Tongue (tissue), 2 donors: Measurements from ENCODE around the gene CIBAR2. TPM values are rescaled to one million over a fixed set of nuclear protein-coding genes. Genes with fewer than 3 reads are reported as not detected.
"Not testable (repeated sequence)": the region's sequence is repeated elsewhere in the genome, so short reads cannot be mapped to it uniquely, and the experiment has no call there.

Experiments
- DNase-seq: peaks from one replicate; pipeline ENCODE4 v3.0.0-alpha.2; 2015
- total RNA-seq: library from RNA; depleted of rRNA; stranded (reverse); fragments of >200 nt; gene quantifications from one replicate; pipeline ENCODE4 v1.2.3, GENCODE V29; 2014

The CIBAR2 gene
- total RNA-seq, 1 donor from 2014 or later: not detected

DNA sequence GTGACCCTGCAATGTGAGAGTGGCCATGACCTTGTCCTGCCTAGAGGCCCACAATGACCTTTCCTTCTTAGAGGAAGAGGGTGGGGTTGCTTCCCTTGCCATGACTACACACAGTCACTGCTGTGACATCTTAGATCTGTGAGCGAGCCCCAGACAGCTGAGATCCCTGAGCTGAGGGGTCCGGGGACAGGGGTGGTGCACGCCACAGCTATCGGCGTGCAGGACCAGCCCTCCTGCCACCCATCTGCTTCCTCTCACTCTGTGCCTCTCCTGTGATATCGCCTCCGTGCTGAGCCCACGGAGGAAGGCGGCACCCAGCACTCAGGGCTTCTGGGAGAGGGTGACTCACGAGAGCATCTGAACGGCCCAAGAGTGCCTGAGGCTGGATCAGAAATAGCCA, 49.4 kb downstream of the CIBAR2 start:
- DNase-seq: no peak

DNA sequence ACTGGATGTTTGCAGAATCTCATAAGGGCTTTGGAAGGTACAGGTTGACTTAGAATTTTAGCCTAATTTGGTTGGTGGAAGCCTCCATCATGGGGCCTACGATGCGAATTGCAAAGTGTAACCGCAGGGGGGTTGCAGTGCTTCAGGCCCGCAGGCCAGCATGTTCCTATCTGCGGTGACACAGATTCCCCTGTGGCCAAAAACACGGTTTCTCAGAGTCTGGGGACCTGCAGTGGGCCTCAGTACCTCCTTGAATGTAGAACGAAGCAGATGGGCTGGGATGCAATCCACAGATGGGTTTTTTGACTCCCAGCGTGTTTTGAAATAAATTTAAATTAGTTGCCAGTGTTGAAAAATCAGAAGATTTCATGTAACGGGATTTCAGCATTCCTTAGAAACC, 49.9 kb downstream of the CIBAR2 start:
- no peak for DNase-seq

DNA sequence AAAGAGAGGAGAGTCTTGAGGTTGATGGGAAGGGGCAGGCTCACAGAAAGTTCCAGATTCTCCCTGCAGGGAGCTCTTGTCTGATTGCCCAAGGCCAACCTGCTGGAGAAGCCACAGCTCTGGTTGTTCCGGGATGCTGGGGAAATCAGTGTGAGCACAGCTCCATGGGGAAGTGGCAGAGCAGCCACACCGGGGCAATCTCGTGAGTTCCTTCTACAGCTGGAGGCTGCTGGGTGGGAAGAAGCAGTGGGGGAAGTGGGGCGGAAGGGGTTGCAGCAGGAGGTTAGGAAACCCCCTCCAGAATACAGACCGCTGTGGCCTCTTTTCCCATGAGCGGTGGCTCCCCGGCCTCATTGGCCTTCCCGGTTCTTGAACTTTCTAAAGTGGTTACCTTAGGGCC, 50.7 kb downstream of the CIBAR2 start:
- DNase-seq: no peak

DNA sequence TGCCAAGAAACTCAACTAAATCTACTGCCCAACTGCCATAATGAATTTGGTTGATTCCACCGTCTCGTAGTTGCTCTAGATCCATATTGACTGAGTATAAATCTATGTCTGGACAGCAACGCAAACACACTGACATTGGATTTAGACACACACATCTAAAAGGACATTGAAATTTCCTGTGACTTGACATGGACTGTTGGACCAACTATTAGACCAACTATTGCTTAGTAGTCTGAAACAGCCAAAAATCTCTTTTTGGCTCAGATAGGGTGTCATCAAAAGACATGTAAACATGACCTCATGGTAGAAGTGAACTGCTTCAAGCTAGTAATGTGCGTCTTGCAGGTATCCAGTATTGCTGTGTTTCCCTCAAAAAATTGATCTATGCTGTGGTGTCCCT, 53.4 kb downstream of the CIBAR2 start:
- DNase-seq: no peak

DNA sequence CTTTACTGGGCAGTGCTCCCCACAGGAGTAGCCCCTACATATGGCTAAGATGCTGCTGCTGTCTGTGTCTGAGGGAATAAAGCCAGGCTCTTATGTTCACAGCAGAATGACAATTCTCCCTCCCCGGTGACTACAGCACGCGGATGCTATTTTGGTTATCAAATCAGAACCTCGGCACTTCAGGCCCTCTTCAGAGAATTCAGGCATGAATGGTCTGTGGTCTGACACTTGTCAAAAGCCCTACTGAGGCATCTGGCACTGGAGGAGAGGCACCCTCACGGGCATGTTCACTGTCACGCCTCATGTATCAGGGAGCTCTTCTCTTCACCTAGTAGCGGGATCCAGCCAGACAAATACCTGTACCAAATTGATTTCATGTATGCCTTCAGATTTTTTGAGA, 54.3 kb downstream of the CIBAR2 start:
- DNase-seq: peak; percentile 29

DNA sequence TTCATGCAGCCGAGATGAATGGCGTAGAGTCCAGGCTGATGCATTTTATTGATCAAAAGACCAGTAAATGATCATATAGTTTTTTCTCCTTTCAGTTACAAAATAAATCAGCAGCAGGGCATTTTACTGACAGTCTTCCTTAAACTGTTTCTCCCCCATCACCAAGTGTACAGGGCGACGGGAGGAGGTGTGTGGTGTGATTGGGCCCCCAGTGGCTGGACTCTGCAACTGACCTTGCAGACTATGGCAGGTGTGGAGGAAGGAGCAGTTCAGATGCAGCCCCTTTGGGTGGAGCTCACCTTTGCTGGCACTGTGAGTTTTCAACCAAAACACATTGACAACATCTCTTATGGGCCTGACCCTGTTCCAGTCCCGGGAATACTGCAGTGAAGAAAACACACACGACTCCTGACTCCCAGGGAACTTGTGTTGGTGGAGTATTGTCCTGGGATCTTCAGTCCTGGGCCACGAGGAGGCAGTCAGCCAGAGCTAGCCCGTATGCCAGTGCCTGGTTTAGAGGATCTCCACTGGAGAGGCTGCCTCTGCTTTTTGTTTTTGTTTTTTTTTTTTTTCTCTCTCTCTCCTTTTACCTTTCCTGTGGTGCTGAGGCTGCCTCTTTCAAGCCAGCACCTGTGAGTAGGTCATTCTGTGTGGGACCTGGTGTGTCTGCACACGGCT, 54.9 kb downstream of the CIBAR2 start:
- DNase-seq: no peak

DNA sequence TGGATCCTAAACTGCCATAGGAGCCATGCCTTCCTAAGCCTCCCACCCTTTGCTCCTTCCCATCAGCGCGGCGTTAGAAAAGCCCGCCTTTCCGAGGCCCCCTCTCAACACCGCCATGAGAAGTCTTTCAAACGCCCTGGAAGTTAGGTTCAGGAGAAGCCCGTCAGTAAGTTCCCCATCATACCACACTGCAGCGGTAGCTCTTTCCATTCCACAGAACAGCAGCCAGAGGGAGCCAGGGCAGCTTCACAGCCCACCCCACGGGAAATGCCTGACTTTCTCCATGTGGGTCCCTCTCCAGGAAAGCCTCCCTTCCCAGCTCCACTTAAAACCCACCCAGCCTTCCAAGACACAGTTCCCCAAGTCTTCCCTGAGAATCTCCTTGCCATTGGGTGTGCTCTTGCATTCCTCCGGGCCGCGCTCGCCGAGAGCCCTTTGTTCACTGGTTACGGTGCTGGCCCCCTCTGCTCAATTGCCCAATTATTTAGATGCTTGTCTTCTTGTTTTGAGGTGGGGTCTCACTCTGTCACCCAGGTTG, 56.0 kb downstream of the CIBAR2 start:
- no peak for DNase-seq

DNA sequence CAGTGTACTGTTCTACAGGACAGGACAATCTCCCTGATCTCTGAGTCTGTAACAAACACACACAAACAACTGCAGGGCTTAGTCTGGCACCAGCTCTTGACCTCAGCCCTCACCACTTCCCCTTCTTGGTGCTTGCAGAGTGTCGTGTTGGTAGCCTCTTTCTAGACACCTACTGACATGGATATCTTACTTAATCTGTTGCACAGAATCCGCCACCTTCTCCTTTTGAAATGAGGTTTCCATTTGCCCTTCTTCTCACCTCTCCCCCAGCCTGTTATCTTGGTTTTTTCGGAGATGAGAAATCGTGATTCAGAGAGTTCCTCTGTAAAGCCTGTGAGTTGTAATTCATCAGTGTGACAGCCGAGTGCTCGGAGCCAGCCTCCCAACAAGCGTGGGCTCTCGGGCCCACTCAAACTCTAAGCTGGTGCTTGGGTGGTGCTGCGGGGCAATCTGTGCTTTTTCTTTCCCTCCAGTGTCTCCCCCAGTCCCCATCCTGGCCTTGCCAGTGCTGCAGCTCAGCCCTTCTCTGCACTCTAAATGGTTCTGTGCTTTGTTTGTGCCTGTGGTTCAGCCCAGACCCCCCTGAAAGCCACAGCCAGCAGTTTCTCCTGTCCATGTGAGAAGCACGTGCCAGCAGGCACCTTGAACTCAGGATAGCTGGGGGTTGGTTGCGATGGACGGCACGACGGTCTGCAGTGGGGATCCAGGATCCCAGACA, 56.6 kb downstream of the CIBAR2 start:
- DNase-seq: peak; percentile 44

DNA sequence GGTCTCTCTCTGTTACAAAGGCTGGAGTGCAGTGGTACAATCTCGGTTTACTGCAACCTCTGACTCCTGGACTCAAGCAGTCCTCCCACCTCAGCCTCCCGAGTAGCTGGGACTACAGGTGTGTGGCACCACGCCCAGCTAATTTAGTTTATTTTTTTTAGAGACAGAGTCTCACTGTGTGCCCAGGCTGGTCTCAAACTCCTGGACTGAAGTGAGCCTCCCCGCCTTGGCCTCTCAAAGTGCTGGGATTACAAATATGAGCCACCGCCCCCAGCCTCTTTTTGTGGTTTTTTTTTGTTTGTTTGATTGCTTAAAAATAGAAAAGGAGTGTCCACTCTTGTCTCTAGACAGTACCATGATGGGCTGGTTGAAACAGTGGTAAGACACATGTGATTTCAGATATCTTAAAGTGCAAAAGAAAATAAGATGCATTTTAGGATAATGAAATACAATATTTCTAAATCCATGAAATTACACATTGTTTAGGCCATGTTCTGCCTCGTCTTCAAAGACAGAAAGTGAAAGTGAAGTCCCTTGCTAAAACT, 57.3 kb downstream of the CIBAR2 start:
- no peak for DNase-seq

DNA sequence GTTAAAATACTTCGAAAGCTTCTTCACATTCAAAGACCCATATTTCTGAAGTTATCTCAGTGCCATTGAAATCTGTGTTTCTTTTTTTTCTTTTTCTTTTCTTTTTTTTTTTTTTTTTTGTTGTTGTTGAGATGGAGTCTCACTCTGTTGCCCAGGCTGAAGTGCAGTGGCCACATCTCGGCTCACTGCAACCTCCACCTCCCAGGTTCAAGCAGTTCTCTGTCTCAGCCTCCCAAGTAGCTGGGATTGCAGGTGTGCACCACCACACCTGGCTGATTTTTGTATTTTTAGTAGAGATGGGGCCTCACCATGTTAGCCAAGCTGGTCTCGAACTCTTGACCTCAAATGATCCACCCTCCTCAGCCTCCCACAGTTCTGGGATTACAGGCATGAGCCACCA, 58.0 kb downstream of the CIBAR2 start:
- DNase-seq: not testable (repeated sequence)

DNA sequence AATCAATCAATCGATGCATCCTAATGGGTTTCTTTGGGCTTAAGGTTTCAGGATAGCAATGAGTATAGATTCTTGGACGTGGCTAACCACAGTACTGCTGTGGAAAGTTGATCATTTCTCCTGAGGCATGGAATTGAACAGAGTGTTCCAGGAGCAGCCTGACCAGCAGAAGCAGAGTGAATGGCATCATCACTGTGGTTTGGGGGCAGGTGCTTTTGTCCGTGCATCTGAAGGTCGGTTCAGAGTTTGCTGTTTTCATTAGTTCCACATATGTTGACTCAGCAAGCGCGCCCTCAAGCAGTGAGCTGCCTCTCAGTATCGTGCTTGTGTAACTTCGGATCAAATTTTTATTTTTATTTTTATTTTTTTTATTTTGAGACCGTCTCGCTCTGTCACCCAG, 59.7 kb downstream of the CIBAR2 start:
- DNase-seq: no peak

DNA sequence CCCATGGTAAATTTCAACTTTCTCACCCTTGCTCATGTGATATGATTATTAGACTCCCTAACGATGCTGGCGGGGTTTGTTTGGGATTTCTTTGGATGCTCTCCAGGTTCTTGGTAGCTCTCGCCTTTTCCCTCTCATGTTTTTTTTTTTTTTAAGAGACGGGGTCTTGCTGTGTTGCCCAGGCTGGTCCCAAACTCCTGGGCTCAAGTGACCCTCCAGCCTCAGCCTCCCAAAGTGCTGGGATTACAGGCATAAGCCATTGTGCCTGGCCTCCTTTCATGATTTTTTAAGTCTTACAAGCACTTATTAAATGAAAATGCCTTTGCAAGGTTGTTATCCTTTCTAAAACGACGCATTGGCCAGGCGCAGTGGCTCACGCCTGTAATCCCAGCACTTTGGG, 60.6 kb downstream of the CIBAR2 start:
- DNase-seq: no peak

DNA sequence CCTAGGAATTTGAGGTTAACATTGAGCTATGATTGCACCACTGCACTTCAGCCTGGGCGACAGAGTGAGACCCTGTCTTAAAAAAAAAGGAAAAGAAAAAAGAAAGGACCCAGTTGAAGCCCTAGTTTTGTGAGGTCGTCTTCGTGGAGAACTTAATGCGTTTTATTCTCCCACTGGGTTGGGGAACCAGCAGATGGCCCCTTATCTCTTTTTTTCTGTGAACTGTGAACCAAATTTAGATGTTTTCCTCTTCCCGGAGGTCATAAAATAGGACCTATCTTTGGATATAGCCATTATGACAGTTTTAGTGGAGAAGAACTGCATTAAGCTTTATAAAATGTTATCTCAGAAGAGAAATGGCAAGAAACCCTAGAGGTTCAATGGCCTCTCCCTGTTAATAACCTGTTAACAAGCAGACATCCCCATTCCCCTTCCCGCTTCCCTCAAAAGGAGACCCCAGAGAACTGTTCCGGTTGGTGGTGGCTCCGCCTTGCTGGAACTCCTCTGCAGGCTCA, 61.1 kb downstream of the CIBAR2 start:
- DNase-seq: no peak

DNA sequence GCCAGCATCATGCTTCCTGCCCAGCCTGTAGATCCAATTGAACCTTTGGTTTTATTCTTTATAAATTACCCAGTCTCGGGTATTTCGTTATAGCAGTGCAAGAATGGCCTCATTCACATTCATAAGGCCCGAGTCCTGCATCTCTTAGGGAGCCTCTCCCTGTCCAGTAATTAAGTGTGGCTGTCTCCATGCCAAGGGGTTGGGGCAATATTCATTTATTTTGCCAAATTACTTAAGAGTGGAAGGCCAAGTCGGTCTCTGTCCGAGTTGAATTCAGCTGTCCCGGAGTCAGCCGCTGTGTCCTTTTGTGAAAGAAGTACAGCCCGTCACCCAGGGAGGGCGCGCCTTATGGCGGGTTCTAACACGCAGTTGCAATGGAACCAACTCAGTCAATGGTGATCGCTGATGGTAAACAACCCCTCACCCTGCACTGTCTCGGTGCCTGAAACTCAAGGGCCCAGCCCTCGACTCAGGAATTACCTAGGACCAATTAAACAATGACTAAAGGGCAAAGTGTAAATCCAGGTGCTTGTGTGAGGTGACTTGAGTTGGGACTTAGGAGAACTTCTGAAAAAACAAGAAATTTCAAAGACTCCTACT, 62.5 kb downstream of the CIBAR2 start:
- DNase-seq: no peak

DNA sequence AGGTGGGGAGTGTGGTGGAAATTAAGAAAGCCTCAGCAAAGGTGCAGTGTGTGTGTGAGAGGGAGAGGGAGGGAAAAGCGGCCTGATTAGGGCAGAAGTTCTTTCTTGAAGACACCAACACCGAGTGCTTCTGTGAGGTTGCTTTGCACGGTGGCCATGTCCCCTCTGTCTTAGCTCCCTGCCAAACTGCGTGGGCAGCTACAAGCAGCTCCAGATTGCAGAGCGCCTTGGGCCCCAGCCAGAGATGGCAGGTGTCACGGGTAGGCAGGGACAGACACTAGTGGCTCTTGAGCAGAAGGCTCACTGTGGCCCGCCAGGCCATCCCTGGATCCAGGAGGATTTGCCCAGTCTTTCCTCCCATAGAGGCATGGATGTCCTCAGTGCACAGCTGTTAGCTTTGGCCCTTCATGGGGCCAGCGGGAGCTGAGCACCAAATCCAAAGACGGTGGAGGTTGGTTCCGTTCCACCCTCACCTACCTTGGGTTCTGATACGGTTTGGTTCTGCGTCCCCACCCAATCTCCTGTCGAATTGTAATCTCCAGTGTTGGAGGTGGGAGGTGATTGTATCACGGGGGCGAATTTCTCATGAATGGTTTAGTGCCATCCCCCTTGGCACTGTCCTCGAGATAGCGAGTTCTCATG, 63.2 kb downstream of the CIBAR2 start:
- DNase-seq: peak; percentile 69

Other genes with a start within 250 kb of the CIBAR2 start
- 42.7 TPM for gene ZDHHC7, start 100.9 kb downstream of the CIBAR2 start, total RNA-seq
- 6.8 TPM for gene KIAA0513, start 84.7 kb downstream of the CIBAR2 start, total RNA-seq